Measurements from ENCODE around the gene ACKR3.

Gene ACKR3

GRCh38 chr2:236627841-236628240 lies 58.2 kb downstream of the ACKR3 start:
- no peak for DNase-seq (ENCODE audit: low read depth in 1 of 2, low spot score in 1 of 2)
- in situ Hi-C loops (cut with HindIII; ENCODE audit: low pct_unique_long_range_greater_than_20kb, low sequenced_read_pairs) = no loop called here
- no peak for TF ChIP-seq JUND (IDR thresholded peaks at IDR 0.05; ENCODE audit: low read depth)

- TF ChIP-seq JUND (IDR thresholded peaks at IDR 0.05; ENCODE audit: low read depth) = no peak
- in situ Hi-C loops (cut with HindIII; ENCODE audit: low pct_unique_long_range_greater_than_20kb, low sequenced_read_pairs) = no loop called here
- no peak for DNase-seq (ENCODE audit: low read depth in 1 of 2, low spot score in 1 of 2)
Observed at GRCh38 chr2:236628256-236628901, 58.8 kb downstream of the ACKR3 start.

GRCh38 chr2:236628981-236629605 lies 59.5 kb downstream of the ACKR3 start:
- DNase-seq (ENCODE audit: low read depth in 1 of 2, low spot score in 1 of 2) = no peak
- in situ Hi-C loops (cut with HindIII; ENCODE audit: low pct_unique_long_range_greater_than_20kb, low sequenced_read_pairs) = no loop called here
- no peak for TF ChIP-seq JUND (IDR thresholded peaks at IDR 0.05; ENCODE audit: low read depth)

DNA sequence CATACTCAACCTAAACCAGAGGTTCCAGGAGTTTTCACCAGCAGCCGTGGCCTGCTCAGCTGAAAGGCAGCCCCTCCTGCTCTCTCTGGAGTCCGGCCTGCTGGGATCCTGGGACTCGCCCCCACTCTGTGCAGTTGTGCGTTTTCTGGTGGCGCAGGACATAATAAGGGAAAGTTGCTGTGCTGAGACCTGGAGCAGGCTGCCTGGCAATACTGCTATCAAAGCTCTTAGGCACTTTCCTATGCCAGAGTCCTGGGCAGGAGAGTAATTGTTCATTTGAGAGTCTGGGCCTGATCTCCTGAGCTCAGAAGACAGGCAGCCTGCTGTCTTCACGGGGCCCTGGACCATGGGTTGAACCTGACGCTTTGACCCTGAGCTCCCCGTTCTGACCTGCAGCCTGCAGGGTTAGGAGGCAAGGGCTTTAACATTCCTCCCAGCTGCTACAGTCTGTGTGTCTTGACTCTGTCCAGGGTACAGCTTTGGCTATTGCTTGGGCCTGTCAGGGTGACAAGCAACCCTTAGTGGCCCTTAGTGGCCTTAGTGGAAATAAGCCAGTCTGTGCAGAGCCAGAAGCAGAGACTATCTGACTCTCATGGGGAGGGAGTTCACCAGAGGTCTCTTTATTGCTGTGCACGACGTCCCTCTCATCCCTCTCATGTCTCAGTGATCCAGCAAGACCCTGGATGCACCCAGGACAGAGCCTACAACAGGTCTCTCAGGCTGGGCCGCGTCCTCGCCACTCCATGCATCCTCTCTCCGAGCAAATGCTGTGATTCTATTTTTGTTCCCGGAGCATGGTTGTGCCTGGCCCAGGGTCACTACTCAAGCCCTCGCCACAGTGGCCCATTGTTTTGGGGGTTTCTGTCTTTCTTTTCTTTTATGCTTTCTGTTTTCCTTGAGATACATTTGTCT lies 60.6 kb downstream of the ACKR3 start:
- no peak for TF ChIP-seq JUND (IDR thresholded peaks at IDR 0.05; ENCODE audit: low read depth)
- in situ Hi-C loops (cut with HindIII; ENCODE audit: low pct_unique_long_range_greater_than_20kb, low sequenced_read_pairs) = no loop called here

GRCh38 chr2:236631281-236631855 lies 61.7 kb downstream of the ACKR3 start:
- in situ Hi-C loops (cut with HindIII; ENCODE audit: low pct_unique_long_range_greater_than_20kb, low sequenced_read_pairs) = no loop called here
- DNase-seq (ENCODE audit: low read depth in 1 of 2, low spot score in 1 of 2) = no peak
- TF ChIP-seq JUND (IDR thresholded peaks at IDR 0.05; ENCODE audit: low read depth) = no peak

More for the DNA sequence above, 60.6 kb downstream of the ACKR3 start:
- DNase-seq (ENCODE audit: low read depth in 1 of 2, low spot score in 1 of 2) = no peak

DNA sequence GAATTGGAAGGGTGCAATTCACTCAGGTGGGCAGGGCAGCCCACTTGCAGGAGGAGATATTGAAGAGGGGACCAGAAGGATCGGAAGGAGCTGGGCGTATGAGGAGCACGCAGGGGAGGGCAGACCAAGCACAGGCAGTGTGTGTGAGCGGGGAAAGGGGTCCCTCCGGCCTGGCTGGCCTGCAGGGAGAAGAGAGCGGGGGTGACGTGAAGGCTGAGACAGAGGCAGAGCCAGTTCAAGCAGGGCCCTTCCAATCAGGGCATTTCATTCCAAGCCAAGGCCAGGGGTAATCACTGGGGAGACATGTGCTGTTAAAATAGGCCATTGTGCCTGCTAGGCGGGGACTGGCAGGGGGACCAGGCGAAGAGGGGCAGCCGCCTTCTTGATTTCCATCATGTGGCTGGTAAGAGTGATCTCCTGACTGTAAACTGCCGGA lies 62.2 kb downstream of the ACKR3 start:
- DNase-seq (ENCODE audit: low read depth in 1 of 2, low spot score in 1 of 2) = no peak
- in situ Hi-C loops (cut with HindIII; ENCODE audit: low pct_unique_long_range_greater_than_20kb, low sequenced_read_pairs) = no loop called here
- TF ChIP-seq JUND (IDR thresholded peaks at IDR 0.05; ENCODE audit: low read depth) = no peak

Data from T47D (cell line).